ENCODE measurements around the gene STAT1.

STAT1 gene

DNA sequence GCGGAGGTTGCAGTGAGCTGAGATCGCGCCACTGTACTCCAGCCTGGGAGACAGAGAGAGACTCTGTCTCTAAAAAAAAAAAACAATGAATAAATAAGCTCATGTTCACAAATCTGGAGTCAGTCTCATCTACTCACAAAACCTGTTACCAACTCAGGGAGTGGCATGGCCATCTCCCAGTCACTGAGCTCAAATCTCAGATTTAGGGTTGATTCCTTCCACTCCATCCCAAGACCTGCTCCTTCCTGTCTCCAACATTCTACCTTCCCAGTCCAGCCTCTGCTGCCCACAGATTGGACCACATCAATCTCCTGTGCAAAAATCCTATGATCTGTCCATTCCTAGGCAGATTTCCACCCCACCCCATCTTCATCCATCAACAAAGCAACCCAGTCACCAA is 1.6 kb downstream of the STAT1 start:
- no peak for DNase-seq (ENCODE audit: low spot score)
- TF ChIP-seq CTCF (IDR thresholded peaks at IDR 0.05; ENCODE audit: extremely low read depth, insufficient read depth, missing control alignments), result no peak
- in situ Hi-C loops (cut with MboI; ENCODE audit: low pct_unique_long_range_greater_than_20kb, low sequenced_read_pairs, unreplicated experiment), result no loop called here

DNA sequence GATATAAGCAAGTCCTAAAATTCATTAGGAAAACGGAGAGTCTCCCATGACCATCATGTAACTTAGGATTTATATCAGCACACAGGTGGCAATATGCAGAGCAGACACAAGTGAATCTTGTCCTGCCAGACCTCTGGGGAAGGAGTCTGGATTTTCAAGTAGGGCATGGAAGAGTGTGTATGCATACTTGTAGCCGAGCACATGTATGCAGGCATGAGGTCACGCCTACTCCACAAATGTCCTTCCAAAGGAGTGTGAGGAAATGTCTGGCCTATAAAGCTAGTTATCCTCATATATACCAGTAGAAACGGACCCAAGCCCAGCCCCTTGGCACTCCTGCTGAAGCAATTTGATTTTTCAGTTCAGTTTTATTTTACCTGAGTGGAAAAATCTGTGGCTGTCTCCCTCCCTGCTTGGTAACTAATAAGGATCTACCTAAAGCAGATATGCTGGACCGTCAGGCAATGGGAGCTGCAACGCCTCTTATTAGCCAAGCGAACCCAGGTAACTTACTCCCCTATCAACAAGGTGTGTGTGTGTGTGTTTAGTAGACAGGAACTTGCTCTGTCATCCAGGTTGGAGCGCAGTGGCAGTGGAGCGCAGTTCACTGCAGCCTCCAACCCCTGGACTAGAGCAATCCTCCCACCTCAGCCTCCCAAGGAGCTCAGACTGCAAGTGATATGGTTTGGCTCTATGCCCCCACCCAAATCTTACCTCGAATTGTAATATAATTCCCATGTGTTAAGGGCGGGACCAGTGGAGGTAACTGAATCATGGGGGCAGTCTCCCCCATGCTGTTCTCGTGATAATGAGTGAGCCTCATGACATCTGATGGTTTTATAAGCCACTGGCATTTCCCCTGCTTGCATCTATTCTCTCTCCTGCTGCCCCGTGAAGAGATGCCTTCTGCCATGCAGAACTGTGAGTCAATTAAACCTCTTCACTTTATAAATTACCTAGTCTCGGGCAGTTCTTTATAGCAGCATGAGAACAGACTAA is 2.8 kb downstream of the STAT1 start:
- no peak for TF ChIP-seq CTCF (IDR thresholded peaks at IDR 0.05; ENCODE audit: extremely low read depth, insufficient read depth, missing control alignments)
- in situ Hi-C loops (cut with MboI; ENCODE audit: low pct_unique_long_range_greater_than_20kb, low sequenced_read_pairs, unreplicated experiment), result no loop called here
- no peak for DNase-seq (ENCODE audit: low spot score)

GRCh38 chr2:191009541-191010374 is 4.2 kb downstream of the STAT1 start:
- no peak for DNase-seq (ENCODE audit: low spot score)
- in situ Hi-C loops (cut with MboI; ENCODE audit: low pct_unique_long_range_greater_than_20kb, low sequenced_read_pairs, unreplicated experiment), result no loop called here
- TF ChIP-seq CTCF (IDR thresholded peaks at IDR 0.05; ENCODE audit: extremely low read depth, insufficient read depth, missing control alignments), result no peak

DNA sequence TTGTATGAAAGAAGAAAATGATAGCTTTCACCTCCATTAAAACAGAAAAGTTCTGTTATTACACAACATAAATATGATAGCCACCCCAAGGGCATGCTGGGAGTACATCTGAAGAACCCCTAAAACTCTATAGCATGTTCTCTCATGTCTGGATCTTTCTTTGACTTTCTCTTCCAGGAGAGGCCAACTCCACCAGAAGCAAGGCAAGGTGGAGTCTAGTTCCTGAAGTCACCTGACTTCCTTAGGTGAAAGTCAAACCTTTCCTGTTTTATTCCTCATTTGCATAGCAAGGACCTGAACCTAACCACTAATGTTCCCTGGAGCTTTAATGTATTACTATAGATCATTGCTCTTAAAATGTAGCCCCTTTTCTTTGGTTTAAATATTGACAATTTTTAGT is 5.7 kb downstream of the STAT1 start:
- no peak for TF ChIP-seq CTCF (IDR thresholded peaks at IDR 0.05; ENCODE audit: extremely low read depth, insufficient read depth, missing control alignments)
- in situ Hi-C loops (cut with MboI; ENCODE audit: low pct_unique_long_range_greater_than_20kb, low sequenced_read_pairs, unreplicated experiment), result no loop called here
- DNase-seq (ENCODE audit: low spot score), result no peak

- no peak for TF ChIP-seq CTCF (IDR thresholded peaks at IDR 0.05; ENCODE audit: extremely low read depth, insufficient read depth, missing control alignments)
- DNase-seq (ENCODE audit: low spot score), result no peak
- in situ Hi-C loops (cut with MboI; ENCODE audit: low pct_unique_long_range_greater_than_20kb, low sequenced_read_pairs, unreplicated experiment), result no loop called here
These were observed 6.8 kb downstream of the STAT1 start for GRCh38 chr2:191006997-191007783.

GRCh38 chr2:191006297-191006696 is 7.7 kb downstream of the STAT1 start:
- in situ Hi-C loops (cut with MboI; ENCODE audit: low pct_unique_long_range_greater_than_20kb, low sequenced_read_pairs, unreplicated experiment), result no loop called here
- DNase-seq (ENCODE audit: low spot score), result no peak
- TF ChIP-seq CTCF (IDR thresholded peaks at IDR 0.05; ENCODE audit: extremely low read depth, insufficient read depth, missing control alignments), result no peak
